ENCODE results near the gene KIAA0825. TPM values are rescaled to one million over a fixed set of nuclear protein-coding genes. Genes with fewer than 3 reads are reported as not detected.

The KIAA0825 gene
- total RNA-seq, 2 experiments from 2014 or later: 1.2 to 1.3 TPM

DNA sequence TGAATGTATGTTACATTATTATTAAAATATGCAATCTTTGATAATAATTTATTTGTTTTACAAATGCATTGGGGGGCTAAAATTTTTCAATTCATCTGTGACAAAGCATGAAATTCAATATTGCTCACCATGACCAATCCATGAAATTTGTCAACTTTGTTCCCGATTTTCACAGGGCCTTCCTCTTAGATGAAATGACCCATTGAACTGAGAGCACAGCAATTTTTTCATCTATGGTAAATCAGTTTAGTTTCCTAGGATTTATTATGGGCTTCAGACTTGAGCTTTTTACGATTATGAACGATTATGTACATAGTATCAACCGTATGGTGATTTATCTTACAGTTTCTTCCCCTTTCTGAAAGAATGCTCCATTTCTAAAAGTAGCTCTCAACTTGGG, 157.3 kb downstream of the KIAA0825 start:
- POLR2A ChIA-PET: no interaction called here
- CTCF ChIA-PET: no interaction called here

DNA sequence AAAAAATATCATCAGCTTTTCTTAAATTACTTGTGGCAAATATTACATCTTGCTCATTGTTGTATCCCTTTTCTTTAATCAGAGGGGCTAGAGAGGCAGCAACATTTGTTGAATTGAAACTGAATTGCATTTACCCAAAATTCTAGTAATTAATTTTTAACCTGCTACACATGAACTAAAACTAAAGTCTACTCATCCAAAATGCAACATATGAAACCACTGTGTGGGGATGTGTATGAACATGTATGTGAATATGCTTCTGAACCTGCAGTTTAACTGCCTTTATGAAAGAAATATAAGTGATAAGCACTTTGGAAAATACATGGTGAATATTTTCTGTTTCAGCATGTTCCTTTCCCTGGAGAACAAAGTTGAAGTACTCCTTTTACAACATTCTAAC, 158.5 kb downstream of the KIAA0825 start:
- CTCF ChIA-PET: no interaction called here
- POLR2A ChIA-PET: no interaction called here

DNA sequence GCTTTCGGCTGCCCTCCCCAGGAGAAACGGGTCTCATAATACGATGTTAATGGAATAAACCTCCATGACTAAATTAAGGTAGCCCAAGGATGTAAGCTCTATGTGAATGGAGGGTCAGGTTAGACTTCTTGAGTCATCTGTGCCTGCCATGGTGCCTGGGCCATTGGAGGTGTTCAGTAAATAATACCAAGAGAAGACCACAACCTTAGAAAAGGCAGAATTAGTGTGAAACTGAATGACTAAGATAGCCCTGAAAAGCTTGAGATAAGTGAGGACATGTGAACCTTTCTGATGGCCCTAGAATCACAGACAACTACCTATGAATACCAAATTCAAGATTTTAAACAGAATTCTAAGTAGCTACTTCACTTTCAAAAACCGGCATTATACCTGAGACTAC, 160.6 kb downstream of the KIAA0825 start:
- ChIA-PET POLR2A (no interaction called here), CTCF (no interaction called here)

DNA sequence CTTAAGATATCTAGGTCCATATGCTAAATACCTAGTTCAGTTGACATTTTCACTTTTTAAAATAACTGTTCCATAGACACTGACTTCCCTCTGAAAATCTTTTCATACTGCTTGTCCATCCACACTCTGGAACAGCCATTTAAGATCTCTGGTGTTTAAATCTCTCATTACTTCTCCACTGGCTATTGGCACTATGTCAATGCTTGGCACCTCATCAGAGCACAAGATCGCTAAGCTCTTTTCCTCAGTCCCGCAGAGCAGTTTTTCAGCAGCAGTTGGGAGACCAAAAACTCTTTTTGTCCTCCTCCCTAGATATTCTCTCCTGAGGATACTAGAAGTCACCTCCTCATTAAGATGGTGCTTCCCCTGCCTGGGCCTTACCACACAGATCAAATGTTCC, 172.7 kb downstream of the KIAA0825 start:
- POLR2A ChIA-PET: no interaction called here
- CTCF ChIA-PET: no interaction called here

DNA sequence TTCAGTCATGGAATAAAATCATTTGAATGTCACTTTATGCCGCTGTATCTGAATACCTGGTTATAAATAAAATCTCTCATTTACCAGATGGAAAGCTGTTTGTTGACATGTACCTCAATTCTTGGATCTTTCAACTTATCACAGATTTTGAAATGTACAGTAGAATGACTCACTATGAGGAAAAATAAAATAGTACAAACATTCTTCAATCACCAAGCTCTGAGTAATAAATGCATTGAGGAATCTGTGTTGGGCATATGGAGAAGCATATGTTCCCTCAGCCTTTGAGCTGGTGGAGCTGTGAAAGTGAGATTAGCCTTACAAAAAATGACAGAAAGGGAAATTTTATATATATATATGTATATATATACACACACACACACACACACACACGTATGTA, 175.4 kb downstream of the KIAA0825 start:
- POLR2A ChIA-PET: interaction anchor here (0.6 kb wide), 1 partner anchor 480 kb away, joined by 3 read pairs; no protein-coding TSS in a partner anchor
- CTCF ChIA-PET: no interaction called here

DNA sequence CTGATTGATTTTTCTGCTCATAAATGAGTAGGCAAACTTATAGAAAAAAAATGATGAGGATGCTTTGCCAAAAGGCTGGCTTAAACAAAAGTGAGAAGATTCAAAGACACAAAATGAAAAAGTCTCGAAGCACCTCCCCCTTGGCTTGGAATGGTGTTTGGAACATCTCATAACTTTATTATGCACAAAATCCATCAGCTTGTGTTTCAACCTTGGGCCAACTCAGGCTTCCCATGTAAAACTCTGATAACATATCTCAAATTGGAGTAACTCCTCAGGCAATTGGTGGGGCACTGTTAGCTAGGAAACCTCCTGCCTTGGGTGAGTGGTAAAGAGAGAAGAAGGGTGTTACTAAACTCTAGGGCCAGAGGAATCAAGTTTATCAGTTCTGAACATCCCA, 176.3 kb downstream of the KIAA0825 start:
- CTCF ChIA-PET: no interaction called here
- POLR2A ChIA-PET: no interaction called here

DNA sequence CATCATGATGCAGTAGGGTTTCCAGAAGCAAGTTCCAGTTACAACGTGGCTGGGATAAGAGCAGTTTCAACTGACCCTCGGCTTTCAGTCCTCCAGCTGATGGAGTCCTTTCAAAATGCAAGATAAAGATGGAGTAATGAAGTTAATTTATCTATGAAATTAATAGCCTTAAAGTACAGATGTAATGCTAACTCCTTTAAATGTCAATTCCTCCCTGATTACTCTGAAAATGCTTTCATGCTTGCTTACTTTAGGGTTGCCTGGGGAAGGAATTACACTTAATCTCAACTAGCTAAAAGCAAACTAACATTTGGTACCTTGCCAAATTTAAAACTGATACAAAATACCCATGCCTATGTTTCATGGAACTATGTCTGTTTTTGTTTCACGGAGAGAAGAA, 178.4 kb downstream of the KIAA0825 start:
- POLR2A ChIA-PET: no interaction called here
- CTCF ChIA-PET: no interaction called here

DNA sequence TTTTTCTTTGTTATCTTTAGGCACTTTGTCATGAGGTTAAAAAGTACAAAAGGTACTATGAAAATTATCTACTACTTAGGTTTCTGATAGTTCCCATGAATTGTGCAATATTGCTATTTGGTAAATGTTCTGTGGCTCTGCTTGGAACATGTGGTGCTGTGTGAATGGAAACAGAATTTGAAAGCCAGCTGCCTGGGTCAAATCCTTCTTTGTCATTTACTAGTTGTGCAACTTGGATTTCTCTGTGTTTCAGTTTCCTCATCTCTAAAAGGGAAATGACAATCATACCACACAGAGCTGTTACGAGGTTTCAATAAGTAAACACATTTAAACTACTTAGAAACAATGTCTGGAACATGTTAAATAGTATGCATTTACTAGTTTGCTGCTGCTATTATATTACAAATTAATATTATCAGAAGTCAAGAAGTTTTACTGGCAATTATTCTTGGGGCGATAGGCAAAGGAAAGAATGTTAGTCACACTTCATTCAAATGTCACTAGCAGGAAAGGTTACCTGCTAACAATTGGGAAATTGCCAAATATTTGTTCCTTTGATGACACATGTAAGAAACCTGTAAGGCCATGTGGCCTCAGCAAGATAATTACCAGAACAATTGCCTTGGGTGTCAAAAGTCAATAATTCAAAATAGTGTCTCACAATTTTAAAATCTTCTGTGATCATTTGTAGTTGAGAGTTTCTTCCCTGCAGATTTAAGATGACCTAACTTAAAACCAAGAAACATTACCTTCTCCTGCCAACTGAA, 184.8 kb downstream of the KIAA0825 start:
- ChIA-PET POLR2A (no interaction called here), CTCF (no interaction called here)

DNA sequence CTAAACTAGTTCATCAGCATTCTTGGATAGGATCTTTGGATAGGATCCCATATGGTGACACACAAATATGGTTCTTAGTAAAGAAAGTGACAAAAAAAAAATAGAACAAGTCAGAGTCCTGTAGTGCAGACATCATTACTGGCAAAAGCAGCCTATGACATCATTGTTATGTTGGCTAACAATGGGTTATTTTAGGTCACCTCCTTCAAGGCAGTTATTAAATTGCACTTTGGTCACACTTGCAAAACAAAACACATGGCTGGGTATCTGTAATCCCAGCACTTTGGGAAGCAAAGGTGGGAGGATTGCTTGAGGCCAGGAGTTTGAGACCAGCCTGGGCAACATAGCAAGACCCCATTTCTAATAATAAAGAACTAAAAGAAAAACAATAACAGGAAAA, 185.9 kb downstream of the KIAA0825 start:
- POLR2A ChIA-PET: no interaction called here
- CTCF ChIA-PET: no interaction called here

DNA sequence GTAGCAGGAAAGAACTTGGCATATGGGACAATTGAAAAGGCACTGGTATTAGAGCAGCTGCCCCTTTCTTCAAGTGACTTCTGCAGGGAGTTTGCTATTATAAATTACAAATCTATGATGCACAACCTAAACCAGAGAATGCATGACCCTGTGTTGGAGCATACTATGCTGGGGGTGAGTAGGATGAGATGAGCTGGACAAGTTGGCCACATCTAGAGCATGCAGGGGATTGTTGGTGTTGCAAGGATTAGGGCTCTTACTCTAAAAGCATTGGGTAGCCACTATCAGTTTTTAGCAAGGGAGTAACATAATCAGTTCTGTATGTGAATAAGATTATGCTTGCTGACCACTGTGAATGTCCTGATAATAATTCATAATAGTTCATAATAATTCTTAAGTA, 186.7 kb downstream of the KIAA0825 start:
- ChIA-PET POLR2A (interaction anchor here (0.5 kb wide), 1 partner anchor 953 kb away, joined by 3 read pairs; no protein-coding TSS in a partner anchor), CTCF (no interaction called here)

DNA sequence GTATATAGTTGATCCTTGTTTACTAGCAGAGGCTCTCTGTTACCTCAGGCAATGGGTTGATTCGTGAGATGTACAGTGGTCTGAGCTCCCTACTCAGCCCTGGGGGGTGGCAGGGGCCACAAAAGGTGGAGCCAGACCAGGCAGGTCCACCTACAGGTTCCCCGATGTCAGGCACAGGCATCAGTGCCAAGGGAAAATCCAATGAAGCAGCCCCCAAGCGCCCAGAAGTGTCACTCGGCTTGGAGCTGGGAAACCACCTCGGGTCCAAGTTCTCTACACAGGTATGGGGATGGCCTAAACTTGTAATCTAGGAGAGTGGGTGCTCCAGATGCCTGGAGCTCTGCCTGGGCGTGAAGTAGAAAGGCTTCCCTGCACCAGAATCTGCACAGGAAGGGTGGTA, 188.8 kb downstream of the KIAA0825 start:
- POLR2A ChIA-PET: no interaction called here
- CTCF ChIA-PET: interaction anchor here (0.6 kb wide), 1 partner anchor 314 kb away, joined by 3 read pairs; no protein-coding TSS in a partner anchor

DNA sequence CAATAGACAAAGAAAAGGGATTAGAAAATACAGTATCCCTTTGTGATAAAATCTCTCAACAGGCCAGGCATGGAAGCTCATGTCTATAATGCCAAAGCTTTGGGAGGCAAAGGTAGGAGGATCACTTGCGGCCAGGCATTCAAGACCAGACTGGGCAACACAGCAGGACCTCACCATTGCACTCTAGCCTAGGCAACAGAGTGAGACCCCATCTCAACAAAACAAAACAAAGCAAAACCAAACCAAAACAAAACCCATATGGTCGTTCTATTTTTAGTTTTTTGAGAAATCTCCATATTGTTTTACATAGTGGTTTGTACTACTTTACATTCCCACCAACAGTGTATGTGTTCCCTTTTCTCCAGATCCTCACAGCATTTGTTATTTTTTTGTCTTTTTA, 193.0 kb downstream of the KIAA0825 start:
- ChIA-PET POLR2A (no interaction called here), CTCF (no interaction called here)

DNA sequence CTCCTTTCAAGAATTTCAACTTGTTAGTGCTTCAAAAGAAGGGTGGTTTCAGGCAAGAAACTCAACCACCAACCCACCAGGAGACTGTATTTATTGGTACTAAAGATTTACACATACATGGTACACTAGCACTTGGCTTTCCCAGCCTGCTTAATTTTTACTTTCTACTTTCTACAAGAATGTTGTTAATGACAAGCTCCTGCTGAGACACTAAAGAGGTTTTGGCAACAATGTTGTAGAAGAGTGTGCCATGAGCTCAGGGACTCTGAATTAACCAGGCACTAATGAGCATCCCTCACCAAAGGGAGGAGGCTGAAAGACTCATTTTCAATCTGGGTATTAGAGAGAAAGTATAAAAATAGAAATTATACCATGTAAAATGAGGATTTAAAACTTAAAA, 195.0 kb downstream of the KIAA0825 start:
- CTCF ChIA-PET: no interaction called here
- POLR2A ChIA-PET: no interaction called here

DNA sequence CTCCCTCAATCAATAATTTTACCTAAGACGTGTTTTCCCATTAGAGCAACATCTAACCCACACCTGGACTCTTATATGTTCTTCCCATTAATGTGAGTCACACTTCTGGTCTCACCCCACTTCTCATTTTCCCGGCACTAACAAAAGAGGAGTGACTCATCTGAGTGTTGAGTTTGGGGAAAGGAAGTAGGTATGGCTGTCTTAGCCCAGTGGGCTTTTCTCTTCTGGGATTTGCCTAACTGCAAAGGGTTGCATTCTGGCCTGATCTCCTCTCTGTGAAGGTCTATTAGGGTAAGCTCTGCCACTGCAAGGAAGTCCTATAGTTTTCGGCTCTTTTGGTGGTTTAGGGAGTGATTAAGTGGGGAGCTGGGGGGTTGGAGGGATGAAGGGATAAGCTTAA, 195.6 kb downstream of the KIAA0825 start:
- CTCF ChIA-PET: no interaction called here

DNA sequence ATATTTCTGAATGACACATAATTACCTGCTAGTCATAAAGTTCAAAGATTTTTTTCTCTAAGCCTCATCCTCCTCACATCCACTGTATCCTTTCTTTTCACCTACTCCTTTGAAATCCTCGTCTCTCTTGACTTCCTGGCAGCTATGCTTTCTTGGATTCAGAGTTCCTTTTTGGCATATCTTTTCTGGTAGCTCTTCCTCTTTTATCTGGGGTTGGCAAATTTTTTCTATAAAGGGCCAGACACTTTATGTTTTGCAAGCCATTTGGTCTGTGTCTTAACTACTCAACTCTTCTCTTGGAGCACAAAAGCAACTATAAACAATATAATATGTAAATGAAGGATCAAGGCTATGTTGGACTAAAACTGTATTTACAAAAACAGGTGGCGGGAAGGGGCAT, 197.5 kb downstream of the KIAA0825 start:
- CTCF ChIA-PET: no interaction called here
- POLR2A ChIA-PET: no interaction called here

More for the DNA sequence above, 195.6 kb downstream of the KIAA0825 start:
- POLR2A ChIA-PET: no interaction called here

DNA sequence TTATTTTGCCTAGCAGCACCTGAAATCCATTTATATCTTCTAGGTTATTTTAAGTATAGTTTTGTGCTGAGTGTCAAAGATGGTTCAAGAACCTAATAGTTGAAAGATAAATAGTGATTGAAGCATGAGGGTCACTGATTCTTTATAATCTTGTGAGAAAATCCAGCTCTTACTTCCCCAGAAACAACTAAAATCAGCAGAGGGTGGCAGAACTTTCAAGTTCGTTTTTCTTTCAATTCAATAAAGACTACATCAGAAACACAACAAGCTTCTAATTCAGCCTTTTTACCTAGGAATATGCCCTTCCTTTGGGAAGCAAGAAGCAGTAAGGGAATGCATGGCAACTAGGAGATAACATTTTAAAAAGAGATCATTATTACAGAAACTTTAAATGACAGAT, 202.6 kb downstream of the KIAA0825 start:
- ChIA-PET POLR2A (no interaction called here), CTCF (no interaction called here)

DNA sequence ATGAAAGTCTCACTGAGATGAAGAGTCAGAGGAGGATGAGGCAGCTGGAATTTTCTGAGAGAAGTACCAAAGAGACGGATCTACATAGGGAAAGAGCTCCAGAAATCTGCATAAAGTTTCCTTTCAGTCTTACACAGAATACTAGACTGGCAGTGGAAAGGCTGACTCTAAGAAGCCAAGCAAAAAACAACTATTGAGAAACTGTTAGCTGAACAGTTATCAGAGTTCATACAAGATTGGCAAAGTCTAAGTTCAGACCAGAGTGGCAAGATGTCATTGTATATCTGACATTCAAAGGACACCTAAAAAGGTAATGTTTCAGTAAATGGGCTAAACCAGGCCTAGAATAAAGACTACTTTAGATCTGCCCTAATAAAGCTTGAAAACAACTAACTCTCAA, 209.0 kb downstream of the KIAA0825 start:
- POLR2A ChIA-PET: interaction anchor here (0.7 kb wide), 1 partner anchor 236 kb away, joined by 4 read pairs; no protein-coding TSS in a partner anchor
- CTCF ChIA-PET: interaction anchor here (0.6 kb wide), 1 partner anchor 382 kb away, joined by 3 read pairs; no protein-coding TSS in a partner anchor

DNA sequence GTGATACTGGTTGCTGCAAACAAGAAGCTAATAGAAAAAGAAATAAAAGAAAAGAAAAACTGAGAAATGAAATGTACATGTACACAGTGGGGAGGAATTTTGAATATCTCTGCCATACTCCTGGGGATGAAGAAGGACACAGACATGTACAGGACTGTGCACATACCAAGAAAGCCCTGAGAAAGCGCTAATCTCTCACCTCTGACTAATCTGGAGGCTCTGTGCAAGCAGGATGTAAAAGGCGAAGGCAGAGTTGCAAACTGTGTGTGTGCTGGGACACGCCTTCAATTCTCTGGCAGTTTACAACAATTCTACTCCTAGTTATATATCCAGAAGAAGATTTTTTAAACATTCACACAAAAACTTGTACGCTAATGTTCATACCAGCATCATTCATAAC, 211.4 kb downstream of the KIAA0825 start:
- CTCF ChIA-PET: no interaction called here
- POLR2A ChIA-PET: no interaction called here

DNA sequence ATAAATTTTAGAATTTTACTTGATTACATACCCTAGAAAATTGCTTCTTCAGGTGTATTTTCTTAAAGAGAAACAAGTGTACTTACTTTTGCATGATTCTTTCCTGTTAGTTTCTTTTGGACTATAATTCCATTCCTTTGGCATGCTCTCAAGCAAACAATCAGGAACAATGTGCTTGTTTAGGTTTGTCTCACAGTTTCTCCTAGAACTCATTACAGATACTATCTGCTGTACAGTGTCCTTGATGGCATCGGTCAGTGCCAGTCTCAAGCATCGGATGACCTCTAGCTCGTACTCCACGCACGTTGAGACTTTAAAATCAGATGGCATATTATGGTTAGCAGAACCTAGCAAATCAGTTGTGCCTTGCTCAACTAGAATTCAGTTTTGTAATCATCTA, 214.9 kb downstream of the KIAA0825 start:
- POLR2A ChIA-PET: no interaction called here
- CTCF ChIA-PET: no interaction called here

DNA sequence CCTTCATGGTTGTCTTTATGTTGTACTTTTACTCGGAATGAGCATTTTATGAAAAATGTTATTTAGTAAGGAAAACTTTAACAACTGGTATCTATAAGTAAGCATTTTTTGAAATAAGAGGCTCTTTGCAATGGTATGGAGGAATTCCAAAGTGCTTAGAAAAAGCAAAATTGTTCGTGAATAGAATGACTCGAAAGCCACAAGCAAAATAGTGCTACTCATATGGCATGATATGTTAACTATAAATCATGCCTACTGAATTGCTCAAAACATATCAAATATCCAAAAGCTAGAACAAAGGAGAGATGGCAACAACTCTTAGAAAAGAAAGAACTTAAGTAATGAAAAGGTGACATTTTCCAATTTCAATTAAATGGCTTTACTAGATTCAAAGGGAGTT, 216.3 kb downstream of the KIAA0825 start:
- CTCF ChIA-PET: no interaction called here

DNA sequence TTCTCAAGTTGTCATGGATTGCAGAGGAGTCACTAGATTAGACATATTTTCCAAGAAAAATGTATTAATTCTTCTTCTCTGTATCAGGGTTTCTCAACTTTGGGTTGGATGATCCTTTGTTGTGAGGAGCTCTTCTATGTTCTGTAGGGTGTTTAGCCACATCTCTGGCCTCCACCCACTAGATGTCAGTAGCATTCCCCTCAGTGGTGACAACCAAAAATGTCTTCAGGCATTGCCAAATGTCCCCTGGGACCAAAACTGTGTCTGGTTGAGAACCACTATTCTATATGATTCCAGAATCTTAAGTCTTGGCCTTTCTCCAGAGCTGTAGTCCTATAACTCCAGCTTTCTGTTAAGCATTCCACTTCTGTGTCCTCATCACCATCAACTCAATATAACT, 220.9 kb downstream of the KIAA0825 start:
- CTCF ChIA-PET: no interaction called here
- POLR2A ChIA-PET: interaction anchor here (0.6 kb wide), 1 partner anchor 67 kb away, joined by 5 read pairs; no protein-coding TSS in a partner anchor

More for the DNA sequence above, 216.3 kb downstream of the KIAA0825 start:
- POLR2A ChIA-PET: no interaction called here

DNA sequence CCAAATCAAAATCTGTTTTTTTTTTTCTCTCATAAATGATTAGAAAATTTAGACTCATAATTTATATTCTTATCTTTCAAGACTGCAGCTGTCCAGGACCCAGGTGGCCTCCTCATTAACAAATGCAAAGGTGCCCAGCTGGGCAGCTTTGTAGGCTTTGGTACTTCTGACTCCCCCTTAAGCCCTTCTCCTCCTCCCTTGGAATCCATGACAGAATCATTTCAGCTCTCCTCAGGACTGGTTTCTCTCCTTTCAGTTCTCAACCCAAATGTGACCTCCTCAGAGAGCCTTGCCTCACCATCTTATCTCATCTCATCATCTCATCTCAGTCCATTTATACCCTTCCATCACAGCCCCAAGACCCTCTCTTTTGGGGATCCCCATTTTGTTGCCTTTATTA, 221.7 kb downstream of the KIAA0825 start:
- POLR2A ChIA-PET: interaction anchor here (0.6 kb wide), 1 partner anchor 66 kb away, joined by 5 read pairs; no protein-coding TSS in a partner anchor
- CTCF ChIA-PET: no interaction called here

Data from activated CD8-positive, alpha-beta memory T cell treated with anti-CD3 and anti-CD28 coated beads for 36 hours (primary cell).